NCI-H1417 (cell line): Measurements from ENCODE around the gene DUSP15.
A peak's percentile ranks its signal among the peaks of the same experiment; 100 is the strongest.

Experiments
- DNase-seq, 3 experiments: peaks; one replicate each; lab custom pipeline; 2025; lab: John Stamatoyannopoulos, UW

The DUSP15 gene

GRCh38 chr20:31894980-31895675, 24.8 kb upstream of the DUSP15 start:
- DNase-seq = no peak

GRCh38 chr20:31890646-31891045, 20.3 kb upstream of the DUSP15 start:
- DNase-seq = peak in 1 of 3 experiments; percentile 20

DNA sequence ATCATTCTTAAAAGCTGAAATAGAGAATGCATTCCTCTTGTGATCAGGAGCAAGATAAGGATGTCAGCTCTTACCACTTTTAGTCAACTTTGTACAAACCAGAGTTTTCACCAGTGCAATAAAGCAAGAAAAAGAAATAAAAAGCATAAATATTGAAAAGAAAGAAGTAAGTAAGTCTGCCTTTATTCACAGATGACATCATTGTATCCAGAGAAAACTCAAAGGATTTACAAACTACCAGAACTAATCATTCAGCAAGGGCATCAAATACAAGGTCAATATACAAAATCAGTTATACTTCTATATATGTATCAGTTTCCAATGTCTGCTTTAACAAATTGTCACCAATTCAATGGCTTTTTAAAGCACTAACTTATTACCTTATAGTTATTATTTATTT, 13.5 kb upstream of the DUSP15 start:
- DNase-seq = no peak

GRCh38 chr20:31881945-31882344, 11.6 kb upstream of the DUSP15 start:
- no peak for DNase-seq

GRCh38 chr20:31879143-31879987, 9.0 kb upstream of the DUSP15 start:
- DNase-seq = peak; percentile 97 to 99 (median 98)

DNA sequence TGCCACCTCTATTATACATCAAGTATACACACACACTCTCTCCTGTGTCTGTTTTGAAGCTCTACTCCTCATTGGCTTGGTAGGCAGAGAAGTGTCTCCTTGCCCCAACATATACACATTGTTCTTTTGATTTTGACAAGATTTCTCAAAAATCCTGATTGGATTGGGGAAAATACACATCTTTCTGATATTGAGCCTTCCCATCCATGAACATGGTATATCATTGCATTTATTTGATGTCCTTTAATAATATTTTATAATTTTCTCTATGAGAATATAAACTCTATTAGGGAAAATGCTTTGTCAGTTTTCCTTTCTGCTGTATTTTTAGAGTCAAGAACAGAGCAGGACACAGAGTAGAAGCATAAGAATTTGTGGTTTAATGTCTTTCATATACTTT, 7.4 kb upstream of the DUSP15 start:
- no peak for DNase-seq

- DNase-seq = no peak
These were observed 5.3 kb upstream of the DUSP15 start for GRCh38 chr20:31875671-31876070.

DNA sequence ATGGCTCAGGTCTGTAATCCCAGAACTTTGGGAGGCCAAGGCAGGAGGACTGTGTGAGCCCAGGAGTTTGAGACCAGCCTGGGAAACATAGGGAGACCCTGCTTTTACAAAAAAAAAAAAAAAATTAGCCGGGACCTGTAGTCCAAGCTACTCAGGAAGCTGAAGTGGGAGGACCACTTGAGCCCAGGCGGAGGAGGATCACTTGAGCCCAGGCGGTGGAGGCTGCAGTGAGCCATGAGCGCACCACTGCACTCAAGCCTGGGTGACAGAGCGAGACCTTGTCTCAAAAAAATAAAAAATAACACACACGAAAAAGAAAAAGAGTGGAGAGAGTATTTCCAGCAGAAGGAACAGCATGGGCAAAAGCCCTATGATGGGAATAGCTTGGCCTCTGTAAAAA, 2.1 kb upstream of the DUSP15 start:
- DNase-seq = no peak

GRCh38 chr20:31871618-31871954, 1.3 kb upstream of the DUSP15 start:
- DNase-seq = no peak

DNA sequence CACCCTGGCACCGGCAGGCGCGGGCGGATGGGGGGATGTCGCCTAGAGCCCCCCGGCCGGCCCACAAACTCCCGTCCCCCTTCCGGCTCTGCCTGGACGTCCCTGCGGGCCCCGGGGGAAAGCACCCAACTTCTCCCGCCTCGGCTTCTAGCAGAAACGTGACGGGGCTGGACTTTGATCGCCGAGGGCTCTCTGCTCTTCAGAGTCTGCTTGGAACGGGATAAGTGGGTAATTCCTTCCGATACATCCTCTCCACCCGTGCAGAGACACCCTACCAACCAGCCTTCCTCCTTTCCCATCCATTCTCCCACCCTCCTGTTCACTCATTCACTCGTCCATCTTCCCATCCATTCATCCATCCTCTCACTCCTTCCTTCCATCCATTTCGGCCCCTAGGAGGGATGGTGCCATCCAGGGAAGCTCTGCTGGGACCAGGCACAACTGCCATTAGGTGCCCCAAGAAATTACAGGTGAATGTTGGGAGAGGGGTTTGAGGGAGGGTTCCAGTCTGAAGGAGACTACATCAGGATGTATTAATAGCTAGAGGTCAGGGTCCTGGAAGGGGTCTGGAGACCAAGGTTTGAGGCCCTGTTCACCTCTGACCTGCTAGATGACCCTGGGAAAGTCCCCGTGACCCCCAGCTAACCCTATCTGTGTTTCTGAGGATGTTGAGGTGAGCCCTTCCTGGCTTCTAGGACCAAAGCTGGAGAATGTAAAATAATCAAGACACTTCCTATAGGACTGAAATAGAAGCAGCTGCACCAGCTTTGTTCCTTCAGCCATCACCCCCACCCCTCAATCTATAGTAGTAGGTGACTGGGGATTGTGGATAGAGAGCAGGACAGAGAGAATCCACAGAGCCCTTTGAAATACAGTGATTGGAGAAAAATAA, 645 bp upstream of the DUSP15 start:
- DNase-seq = peak in 1 of 3 experiments; percentile 37

GRCh38 chr20:31869673-31869941, 720 bp downstream of the DUSP15 start:
- no peak for DNase-seq

GRCh38 chr20:31868853-31869672, 1.3 kb downstream of the DUSP15 start:
- no peak for DNase-seq

GRCh38 chr20:31866221-31866620, 4.1 kb downstream of the DUSP15 start:
- DNase-seq = no peak

- no peak for DNase-seq
These were observed 5.6 kb downstream of the DUSP15 start for GRCh38 chr20:31864521-31865400.

GRCh38 chr20:31863296-31864085, 6.8 kb downstream of the DUSP15 start:
- no peak for DNase-seq

GRCh38 chr20:31862506-31862905, 7.8 kb downstream of the DUSP15 start:
- no peak for DNase-seq

DNA sequence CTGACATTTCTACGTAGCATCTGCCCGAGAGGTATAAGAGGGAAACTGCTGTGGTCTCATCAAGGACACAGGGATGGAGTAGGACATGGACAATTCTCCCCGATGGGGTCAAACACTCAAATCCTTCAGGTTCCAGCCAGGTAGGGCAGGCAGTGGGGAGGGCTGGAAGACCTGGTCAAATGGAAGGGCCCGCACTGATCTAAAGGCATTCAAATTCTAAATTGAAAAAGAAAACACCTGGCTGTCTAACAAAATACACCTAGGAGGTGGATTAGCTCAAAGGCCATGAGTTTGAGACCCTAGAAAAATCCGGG, 8.2 kb downstream of the DUSP15 start:
- DNase-seq = no peak

- DNase-seq = peak; percentile 81 to 95 (median 92)
These were observed 8.8 kb downstream of the DUSP15 start for GRCh38 chr20:31861385-31862156.

- DNase-seq = peak; percentile 46 to 88 (median 87)
These were observed 9.3 kb downstream of the DUSP15 start for GRCh38 chr20:31861135-31861384.
